Heart left ventricle (tissue), 16 donors: ENCODE data around the gene CHTF18. TPM values are rescaled to one million over a fixed set of nuclear protein-coding genes. Genes with fewer than 3 reads are reported as not detected.
A peak's percentile ranks its signal among the peaks of the same experiment; 100 is the strongest.

Source experiments
- ATAC-seq, 4 donors: fragments of 200-7000 bp; cut with Tn5 transposase; one replicate each; pipeline ENCODE4 v1.9.1; 2020 to 2022; ENCODE audit warnings: moderate library complexity in 4 of 4, mild to moderate bottlenecking in 3 of 4, moderate number of reproducible peaks in 1 of 4
- DNase-seq, 5 donors: peaks; one replicate each; pipeline ENCODE4 v3.0.0-alpha.2; 2020
- H3K27ac ChIP-seq, 12 donors: fragments of 200-600 bp; sonication (generic) in 4 of 12; one replicate each; pipeline versions ENCODE4 v1.5.0 to v1.8.0; 2016 to 2022; ENCODE audit warnings: mild to moderate bottlenecking in 2 of 12
- H3K27me3 ChIP-seq, 9 donors: fragments of 200-600 bp; sonication (generic) in 2 of 9; one replicate each; pipeline versions ENCODE4 v1.5.1 to v1.8.0; 2016 to 2022; ENCODE audit warnings: mild to moderate bottlenecking in 3 of 9
- H3K36me3 ChIP-seq, 9 donors: fragments of 200-600 bp; sonication (generic) in 2 of 9; one replicate each; pipeline versions ENCODE4 v1.5.0 to v1.8.0; 2018 to 2022; ENCODE audit warnings: mild to moderate bottlenecking in 2 of 9
- H3K4me1 ChIP-seq, 12 donors: fragments of 200-600 bp; sonication (generic) in 4 of 12; one replicate each; pipeline versions ENCODE4 v1.5.0 to v1.8.0; 2016 to 2022; ENCODE audit warnings: mild to moderate bottlenecking in 3 of 12
- H3K4me3 ChIP-seq, 12 donors: fragments of 200-600 bp; sonication (generic) in 4 of 12; one replicate each; pipeline versions ENCODE4 v1.5.0 to v1.8.0; 2017 to 2022; ENCODE audit warnings: mild to moderate bottlenecking in 9 of 12, moderate library complexity in 4 of 12
- H3K9me3 ChIP-seq, 12 donors: fragments of 200-600 bp; sonication (generic) in 4 of 12; one replicate each; pipeline versions ENCODE4 v1.5.0 to v1.8.0; 2016 to 2022; ENCODE audit warnings: mild to moderate bottlenecking in 1 of 12
- POLR2A ChIP-seq, 2 donors: fragments of 450-650 bp; IDR thresholded peaks; one replicate each; pipeline ENCODE4 v1.6.1; 2017; ENCODE audit warnings: antibody characterized with exemption in 2 of 2, mild to moderate bottlenecking in 2 of 2, moderate library complexity in 2 of 2
- WGBS, 4 donors: extraction: QIAGEN DNeasy Blood & Tissue Kit in 2 of 4; methylation state at CpG; one replicate each; pipeline versions ENCODE4 v1.1.5 to v1.1.7; 2013 to 2018; 5-methylcytosine and 5-hydroxymethylcytosine counted together
- intact Hi-C, 10 donors: fragments of 100-400 bp; cut with DNase I; formaldehyde crosslinking; loops; one replicate each; pipeline versions ENCODE4 v1.11.1 to v1.14.2; 2022
- polyA plus RNA-seq, 2 donors: library from polyadenylated mRNA; stranded (reverse); fragments of 200-250 nt; gene quantifications; one replicate each; pipeline ENCODE4 v1.2.3, GENCODE V29; 2013
- total RNA-seq, 9 donors: library from RNA; depleted of rRNA in 2 of 9; stranded (reverse); fragments of >200 nt in 2 of 9; fragmentation: NEBNext Ultra II Directional in 3 of 9; extraction: Animal tissue kit (Norgen Biotek cat#: 25700) in 3 of 9; gene quantifications; one replicate each; pipeline versions ENCODE4 v1.1.0 to v1.2.4, GENCODE V29; 2016 to 2023
- TF ChIP-seq, protein P1 (sequence below), 12 donors: fragments of 200-600 bp; sonication (generic) in 4 of 12; IDR thresholded peaks; one replicate each; pipeline versions ENCODE4 v1.5.0 to v1.8.0; 2018 to 2022; ENCODE audit warnings: antibody characterized with exemption in 12 of 12, mild to moderate bottlenecking in 5 of 12
- donor health status: ischemic (EF 13 %, LVEDD 7.1; RV severe dilation, severe dysfunction).
- donor health status: healthy with polysubstance abuse.
- donor health status: DM: no; HTN: yes; CAD: no.
- donor health status: DM: no; HTN: no; CAD: no.
- donor health status: ischemic (EF 25% LVEDD 6.9; RV normal size, moderate dysfunction).
- donor health status: ischemic (EF 25% LVEDD 5.7; RV mildly dilated, moderate dysfunction).
- donor health status: healthy.
- donor health status: DM: yes; HTN: yes; CAD: no.
- donor health status: ischemic (EF 35%, LVEDD 5.7; RV mildly dilated, moderate dysfunction).
- donor health status: nonischemic (EF 11% LVEDD 7.7; RV severe dilation, severe dysfunction).
- donor health status: DM: yes; HTN: yes; CAD: no.
- donor health status: PGD.
- donor health status: ischemic (EF 29% LVEDD 5.4; RV normal size, mild dysfunction).
- donor health status: nonischemic (EF 23%, LVEDD 6.1; RV moderate dilation, normal function).

Gene CHTF18
- total and polyA plus RNA-seq, 11 donors = 0.83 to 15.0 (median 3.9) TPM

- Histone ChIP-seq H3K36me3 (no peaks in the 10 kb centered on the region), H3K27me3 (peaks cover 0 to 26% (median 2%) of the 10 kb centered on the region in 9 donors), H3K9me3 (peaks cover 0 to 6% (median 0%) of the 10 kb centered on the region in 12 donors), H3K4me3 (peak overlapping the region; percentile 74 to 98 (median 90)), H3K4me1 (peaks cover 0 to 25% (median 12%) of the 10 kb centered on the region in 12 donors), H3K27ac (peak overlapping the region; percentile 77 to 98 (median 93))
- intact Hi-C loops = loop anchor here in 1 of 10 donors (2.0 kb wide), 1 partner anchor 163 kb away; the partner anchor contains the start of gene LMF1
- DNase-seq (peak; percentile 94 to 97 (median 96)), ATAC-seq (peak; percentile 95 to 99 (median 98))
- WGBS, 4 donors = 0 to 27% (median 10%) methylated on average over 23 to 80 of the region's 80 CpGs
- peak in 1 of 2 donors; percentile 68 for TF ChIP-seq POLR2A (IDR thresholded peaks at IDR 0.05)
- TF ChIP-seq, protein P1, sequence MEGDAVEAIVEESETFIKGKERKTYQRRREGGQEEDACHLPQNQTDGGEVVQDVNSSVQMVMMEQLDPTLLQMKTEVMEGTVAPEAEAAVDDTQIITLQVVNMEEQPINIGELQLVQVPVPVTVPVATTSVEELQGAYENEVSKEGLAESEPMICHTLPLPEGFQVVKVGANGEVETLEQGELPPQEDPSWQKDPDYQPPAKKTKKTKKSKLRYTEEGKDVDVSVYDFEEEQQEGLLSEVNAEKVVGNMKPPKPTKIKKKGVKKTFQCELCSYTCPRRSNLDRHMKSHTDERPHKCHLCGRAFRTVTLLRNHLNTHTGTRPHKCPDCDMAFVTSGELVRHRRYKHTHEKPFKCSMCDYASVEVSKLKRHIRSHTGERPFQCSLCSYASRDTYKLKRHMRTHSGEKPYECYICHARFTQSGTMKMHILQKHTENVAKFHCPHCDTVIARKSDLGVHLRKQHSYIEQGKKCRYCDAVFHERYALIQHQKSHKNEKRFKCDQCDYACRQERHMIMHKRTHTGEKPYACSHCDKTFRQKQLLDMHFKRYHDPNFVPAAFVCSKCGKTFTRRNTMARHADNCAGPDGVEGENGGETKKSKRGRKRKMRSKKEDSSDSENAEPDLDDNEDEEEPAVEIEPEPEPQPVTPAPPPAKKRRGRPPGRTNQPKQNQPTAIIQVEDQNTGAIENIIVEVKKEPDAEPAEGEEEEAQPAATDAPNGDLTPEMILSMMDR (IDR thresholded peaks at IDR 0.05) = peak in 1 of 12 donors; percentile 10
Measured at GRCh38 chr16:807347-808084, 19.1 kb downstream of the CHTF18 start.

GRCh38 chr16:808085-808386, 19.6 kb downstream of the CHTF18 start:
- 13 to 42% (median 36%) methylated on average over 18 to 19 of the region's 19 CpGs for WGBS, 4 donors

DNA sequence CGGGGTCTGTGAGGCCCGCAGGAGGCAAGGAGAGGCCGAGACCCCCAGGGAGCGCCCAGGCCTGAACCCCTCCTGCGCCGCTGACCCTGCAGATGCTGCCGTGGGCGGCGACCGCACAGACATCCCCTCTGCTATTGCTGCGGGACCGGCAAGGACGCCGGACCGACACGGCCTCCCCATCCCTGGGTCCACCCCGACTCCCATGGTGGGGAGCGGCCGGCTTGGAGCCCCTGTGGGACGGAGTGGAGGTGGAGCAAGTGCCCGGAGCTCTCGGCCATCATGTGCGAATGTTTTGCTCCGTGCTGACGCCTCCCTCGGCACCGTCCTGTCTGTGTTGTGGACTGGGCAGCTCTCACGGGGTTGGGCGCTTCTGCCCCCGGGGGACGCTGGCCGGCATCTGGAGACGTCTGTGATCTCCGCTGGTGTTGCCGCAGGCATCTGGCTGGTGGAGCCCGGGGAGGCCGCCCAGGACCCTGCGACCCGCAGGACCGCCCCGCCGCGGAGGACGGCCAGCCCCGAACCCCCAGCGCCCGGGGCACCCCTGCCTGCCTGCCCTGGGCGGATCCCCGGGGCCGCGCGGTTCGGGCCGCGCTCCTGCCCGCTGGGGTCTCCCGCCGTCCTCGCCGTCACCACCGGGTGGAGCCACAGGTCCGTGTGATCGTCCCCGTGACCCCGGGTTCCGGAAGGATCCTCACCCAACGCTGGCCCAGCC, 24.9 kb downstream of the CHTF18 start:
- DNase-seq (peak in 2 of 5 donors; percentile 40 to 63), ATAC-seq (peak in 3 of 4 donors; percentile 64 to 83 (median 67))
- Histone ChIP-seq H3K4me1 (peaks cover 0 to 24% (median 4%) of the 10 kb centered on the region in 12 donors), H3K4me3 (peak overlapping the region in 9 of 12 donors; percentile 13 to 41 (median 28)), H3K27me3 (peaks cover 10 to 73% (median 24%) of the 10 kb centered on the region in 9 donors), H3K36me3 (no peaks in the 10 kb centered on the region), H3K27ac (no peak overlapping the region), H3K9me3 (peaks cover 0 to 8% (median 0%) of the 10 kb centered on the region in 12 donors)
- WGBS, 4 donors = 10 to 26% (median 13%) methylated on average over 12 to 67 of the region's 67 CpGs
- intact Hi-C loops = loop anchor here in 6 of 10 donors (1.0 to 10.0 kb wide), 8 partner anchors 241 to 381 kb away; partner anchors contain the start of gene C1QTNF8 (in 2 of the 6)
- TF ChIP-seq, protein P1 (IDR thresholded peaks at IDR 0.05) = peak; percentile 35 to 71 (median 62)
- no peak for TF ChIP-seq POLR2A (IDR thresholded peaks at IDR 0.05)

More at GRCh38 chr16:808085-808386, 19.6 kb downstream of the CHTF18 start:
- H3K9me3 ChIP-seq = peaks cover 0 to 8% (median 0%) of the 10 kb centered on the region in 12 donors
- H3K4me3 ChIP-seq = peak overlapping the region; percentile 74 to 98 (median 90)
- no peak for ATAC-seq
- TF ChIP-seq POLR2A (IDR thresholded peaks at IDR 0.05) = no peak
- TF ChIP-seq, protein P1 (IDR thresholded peaks at IDR 0.05) = no peak
- intact Hi-C loops = no loop called here
- peak overlapping the region in 9 of 12 donors; percentile 90 to 98 (median 94) for H3K27ac ChIP-seq
- H3K27me3 ChIP-seq = peaks cover 0 to 26% (median 3%) of the 10 kb centered on the region in 9 donors
- no peak for DNase-seq
- H3K4me1 ChIP-seq = peaks cover 0 to 26% (median 12%) of the 10 kb centered on the region in 12 donors
- H3K36me3 ChIP-seq = no peaks in the 10 kb centered on the region
